Ishikawa (cell line): ENCODE measurements around the gene PPP1R13B.

Experiments
- CREB1 ChIP-seq: IDR thresholded peaks from 2 replicates; pipeline ENCODE4 v1.6.1; 2012; ENCODE audit warnings: low read depth
- EP300 ChIP-seq: IDR thresholded peaks from 2 replicates; pipeline ENCODE4 v1.6.1; 2012; ENCODE audit warnings: borderline replicate concordance
- NFIC ChIP-seq: IDR thresholded peaks from 2 replicates; pipeline ENCODE4 v1.6.1; 2012
- RAD21 ChIP-seq: IDR thresholded peaks from 2 replicates; pipeline ENCODE4 v1.6.1; 2012; ENCODE audit warnings: low read depth
- TAF1 ChIP-seq: IDR thresholded peaks from 2 replicates; pipeline ENCODE4 v1.6.1; 2012; ENCODE audit warnings: low read depth, mild to moderate bottlenecking
- TF ChIP-seq, protein P1 (sequence below): IDR thresholded peaks from 2 replicates; pipeline ENCODE4 v1.6.1; 2012; ENCODE audit warnings: low read depth, mild to moderate bottlenecking
- TF ChIP-seq, protein P2 (sequence below): IDR thresholded peaks from 2 replicates; pipeline ENCODE4 v1.6.1; 2012

DNA sequence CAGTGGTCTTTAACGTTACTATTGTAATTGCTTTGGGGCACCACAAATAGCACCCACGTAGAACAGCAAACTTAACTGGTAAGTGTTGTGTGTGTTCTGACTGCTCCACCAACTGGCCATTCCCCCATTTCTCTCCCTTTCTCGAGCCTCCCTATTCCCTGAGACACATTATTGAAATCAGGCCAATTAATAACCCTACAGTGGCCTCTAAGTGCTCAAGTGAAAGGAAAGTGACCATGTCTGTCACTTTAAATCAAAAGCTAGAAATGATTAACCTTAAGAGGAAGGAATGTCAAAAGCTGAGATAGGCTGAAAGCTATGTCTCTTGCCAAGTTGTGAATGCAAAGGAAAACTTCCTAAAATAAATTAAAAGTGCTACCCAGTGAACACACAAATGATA lies 22.3 kb downstream of the PPP1R13B start:
- TF ChIP-seq RAD21: no peak
- TF ChIP-seq, protein P1, sequence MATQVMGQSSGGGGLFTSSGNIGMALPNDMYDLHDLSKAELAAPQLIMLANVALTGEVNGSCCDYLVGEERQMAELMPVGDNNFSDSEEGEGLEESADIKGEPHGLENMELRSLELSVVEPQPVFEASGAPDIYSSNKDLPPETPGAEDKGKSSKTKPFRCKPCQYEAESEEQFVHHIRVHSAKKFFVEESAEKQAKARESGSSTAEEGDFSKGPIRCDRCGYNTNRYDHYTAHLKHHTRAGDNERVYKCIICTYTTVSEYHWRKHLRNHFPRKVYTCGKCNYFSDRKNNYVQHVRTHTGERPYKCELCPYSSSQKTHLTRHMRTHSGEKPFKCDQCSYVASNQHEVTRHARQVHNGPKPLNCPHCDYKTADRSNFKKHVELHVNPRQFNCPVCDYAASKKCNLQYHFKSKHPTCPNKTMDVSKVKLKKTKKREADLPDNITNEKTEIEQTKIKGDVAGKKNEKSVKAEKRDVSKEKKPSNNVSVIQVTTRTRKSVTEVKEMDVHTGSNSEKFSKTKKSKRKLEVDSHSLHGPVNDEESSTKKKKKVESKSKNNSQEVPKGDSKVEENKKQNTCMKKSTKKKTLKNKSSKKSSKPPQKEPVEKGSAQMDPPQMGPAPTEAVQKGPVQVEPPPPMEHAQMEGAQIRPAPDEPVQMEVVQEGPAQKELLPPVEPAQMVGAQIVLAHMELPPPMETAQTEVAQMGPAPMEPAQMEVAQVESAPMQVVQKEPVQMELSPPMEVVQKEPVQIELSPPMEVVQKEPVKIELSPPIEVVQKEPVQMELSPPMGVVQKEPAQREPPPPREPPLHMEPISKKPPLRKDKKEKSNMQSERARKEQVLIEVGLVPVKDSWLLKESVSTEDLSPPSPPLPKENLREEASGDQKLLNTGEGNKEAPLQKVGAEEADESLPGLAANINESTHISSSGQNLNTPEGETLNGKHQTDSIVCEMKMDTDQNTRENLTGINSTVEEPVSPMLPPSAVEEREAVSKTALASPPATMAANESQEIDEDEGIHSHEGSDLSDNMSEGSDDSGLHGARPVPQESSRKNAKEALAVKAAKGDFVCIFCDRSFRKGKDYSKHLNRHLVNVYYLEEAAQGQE: no peak
- no peak for TF ChIP-seq CREB1
- TF ChIP-seq, protein P2, sequence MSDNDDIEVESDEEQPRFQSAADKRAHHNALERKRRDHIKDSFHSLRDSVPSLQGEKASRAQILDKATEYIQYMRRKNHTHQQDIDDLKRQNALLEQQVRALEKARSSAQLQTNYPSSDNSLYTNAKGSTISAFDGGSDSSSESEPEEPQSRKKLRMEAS: no peak
- TF ChIP-seq NFIC: no peak
- TF ChIP-seq TAF1: no peak
- TF ChIP-seq EP300: no peak
